HepG2 (cell line): ENCODE measurements around the gene SLC9A9. TPM values are rescaled to one million over a fixed set of nuclear protein-coding genes. Genes with fewer than 3 reads are reported as not detected.

ENCODE experiments used
- ATAC-seq: fragments of 200-7000 bp; cut with Tn5 transposase; 3 replicates; pipeline ENCODE4 v1.9.1; 2020; ENCODE audit warnings: mild to moderate bottlenecking, moderate library complexity
- BruUV-seq: library from RNA; stranded (reverse); fragments of 400-500 nt; replicated peaks from 2 replicates; lab custom pipeline; 2021; lab: Mats Ljungman, UMichigan
- CTCF ChIA-PET: fragments of 300-600 bp; formaldehyde crosslinking; extraction: SDS; loops from one replicate; lab custom pipeline; 2021; ENCODE audit warnings: low total read pairs, inconsistent platforms, low intra/inter-chr PET ratio; lab: Yijun Ruan, JAX
- POLR2A ChIA-PET: fragments of 350-600 bp; sonication (Branson Sonifier 250); formaldehyde crosslinking; loops from one replicate; lab custom pipeline; 2020; ENCODE audit warnings: antibody characterized with exemption, inconsistent platforms; lab: Yijun Ruan, JAX
- DNase-seq: peaks from one replicate; pipeline ENCODE4 v3.0.0-alpha.2; 2015; ENCODE audit warnings: low spot score
- FAIRE-seq: peaks from 3 replicates; lab custom pipeline; 2011; peaks lifted over from hg19 to GRCh38; lab: Jason Lieb, UNC
- H2AFZ ChIP-seq: one replicate; pipeline ENCODE4 v1.6.1; 2011; ENCODE audit warnings: low read length, inconsistent platforms
- H3K27ac ChIP-seq: fragments of 300-600 bp; 3 replicates; pipeline ENCODE4 v1.8.0; 2011; ENCODE audit warnings: mixed run types, mild to moderate bottlenecking, mixed read lengths, low read length, inconsistent platforms; ENCODE audit not compliant: insufficient read depth; ENCODE audit errors: extremely low read length
- H3K27me3 ChIP-seq, 2 experiments: fragments of 200-600 bp in 1 of 2; 2 replicates in 1 of 2; 3 replicates in 1 of 2; pipeline versions ENCODE4 v1.6.0 to v1.8.0; 2011; ENCODE audit warnings: low read length in 2 of 2, mild to moderate bottlenecking in 2 of 2, moderate library complexity in 2 of 2, inconsistent platforms in 1 of 2; ENCODE audit not compliant: insufficient read depth in 2 of 2, control insufficient read depth in 1 of 2
- H3K36me3 ChIP-seq, 2 experiments: fragments of 200-600 bp in 1 of 2; replicated peaks in 1 of 2; 2 replicates in 1 of 2; 3 replicates in 1 of 2; pipeline versions ENCODE4 v1.5.1 to v1.8.0; 2011; ENCODE audit warnings: low read length in 2 of 2, inconsistent platforms in 1 of 2; ENCODE audit not compliant: insufficient read depth in 2 of 2, control insufficient read depth in 1 of 2
- H3K4me1 ChIP-seq: 2 replicates; pipeline ENCODE4 v1.5.1; 2012; ENCODE audit warnings: low read length, inconsistent platforms; ENCODE audit not compliant: insufficient read depth
- H3K4me2 ChIP-seq: 2 replicates; pipeline ENCODE4 v1.6.0; 2011; ENCODE audit warnings: low read depth, low read length, inconsistent platforms
- H3K4me3 ChIP-seq, 3 experiments: fragments of 200-600 bp in 1 of 3; sonication (generic), shearing (Covaris generic) in 1 of 3; replicated peaks in 1 of 3; 2 replicates each; pipeline ENCODE4 v1.5.1; 2011 to 2016; ENCODE audit warnings: low read length in 3 of 3, inconsistent platforms in 2 of 3, low read depth in 2 of 3, mild to moderate bottlenecking in 2 of 3, control low read depth in 1 of 3, mixed read lengths in 1 of 3; ENCODE audit not compliant: insufficient read depth in 1 of 3
- H3K79me2 ChIP-seq: one replicate; pipeline ENCODE4 v1.6.1; 2011; ENCODE audit warnings: low read length, inconsistent platforms; ENCODE audit not compliant: insufficient read depth
- H3K9ac ChIP-seq: 2 replicates; pipeline ENCODE4 v1.6.0; 2011; ENCODE audit warnings: mild to moderate bottlenecking, low read depth, low read length, inconsistent platforms; ENCODE audit not compliant: insufficient read depth
- H3K9me3 ChIP-seq: 2 replicates; pipeline ENCODE4 v1.5.1; 2012; ENCODE audit warnings: mild to moderate bottlenecking, low read length
- H4K20me1 ChIP-seq: 2 replicates; pipeline ENCODE4 v1.6.0; 2011; ENCODE audit warnings: inconsistent platforms, mild to moderate bottlenecking, low read length, moderate library complexity; ENCODE audit not compliant: insufficient read depth
- NFAT5 ChIP-seq: sonication (generic); formaldehyde crosslinking; IDR thresholded peaks from 2 replicates; pipeline ENCODE4 v1.4.0; 2020; ENCODE audit warnings: missing genetic modification reagents
- RFX1 ChIP-seq: fragments of 450-650 bp; IDR thresholded peaks from 2 replicates; pipeline ENCODE4 v1.6.1; 2017
- ZNF75D ChIP-seq: sonication (generic); formaldehyde crosslinking; IDR thresholded peaks from 2 replicates; pipeline ENCODE4 v1.8.1; 2023; ENCODE audit warnings: missing genetic modification reagents, mild to moderate bottlenecking, borderline replicate concordance
- ZNF792 ChIP-seq: IDR thresholded peaks from 2 replicates; pipeline ENCODE4 v1.6.1; 2016
- WGBS: methylation state at CpG from one replicate; pipeline ENCODE4 v1.1.6; 2017; ENCODE audit warnings: low lambda C conversion rate; 5-methylcytosine and 5-hydroxymethylcytosine counted together
- in situ Hi-C: cut with HindIII; loops from 2 replicates; pipeline ENCODE4 v1.10.0; 2017; ENCODE audit warnings: low pct_unique_long_range_greater_than_20kb; ENCODE audit not compliant: extremely low pct_ligation_motif_present
- intact Hi-C: fragments of 100-400 bp; cut with micrococcal nuclease; formaldehyde crosslinking; loops from one replicate; pipeline ENCODE4 v1.10.0; 2022; ENCODE audit not compliant: unreplicated experiment
- polyA plus RNA-seq, 8 experiments: library from polyadenylated mRNA; depleted of rRNA in 3 of 8; stranded (reverse) in 7 of 8; unstranded in 1 of 8; fragments of >200 nt; fragmentation: Illumina TruSeq in 4 of 8; extraction: Trizol in 4 of 8; gene quantifications; 2 replicates each; pipeline versions ENCODE4 v1.2.1 to v1.2.3, GENCODE V29; 2011 to 2016; ENCODE audit warnings: low read depth in 4 of 8, missing spikeins in 1 of 8, mixed read lengths in 1 of 8; ENCODE audit not compliant: insufficient read depth in 1 of 8
- total RNA-seq, 5 experiments: library from RNA; depleted of rRNA; stranded (reverse); fragments of >200 nt; fragmentation: Illumina TruSeq; extraction: Trizol; gene quantifications; 2 replicates each; pipeline ENCODE4 v1.2.3, GENCODE V29; 2016; ENCODE audit warnings: low read depth in 1 of 5
- TF ChIP-seq, protein P1 (sequence below): sonication (generic); formaldehyde crosslinking; IDR thresholded peaks from 2 replicates; pipeline ENCODE4 v1.5.1; 2020; ENCODE audit warnings: missing genetic modification reagents, mild to moderate bottlenecking, borderline replicate concordance

SLC9A9 gene
- total and polyA plus RNA-seq, 2 of the 13 experiments (the other 11 are each of a cell fraction or from before 2014, with no cell fraction given): not detected

DNA sequence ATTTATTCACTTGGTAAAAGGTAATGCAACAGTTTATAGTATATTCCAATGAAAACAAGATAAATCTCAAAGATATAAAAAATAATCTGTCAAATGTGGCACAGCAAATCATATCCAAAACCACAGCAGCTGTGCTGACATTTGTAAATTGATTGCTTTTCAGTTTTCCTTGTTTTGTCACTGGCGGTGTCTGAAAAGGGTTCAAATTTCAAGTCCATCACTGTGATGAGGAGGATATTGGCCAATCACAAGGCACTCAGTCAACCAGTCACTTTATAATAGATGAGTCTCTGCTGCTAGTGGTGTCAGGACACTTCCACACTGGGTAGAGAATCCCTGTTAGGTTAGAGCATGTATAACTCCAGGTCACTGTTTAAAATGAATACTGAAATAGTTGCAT, 154.8 kb downstream of the SLC9A9 start:
- WGBS: 100% methylated on average over 1 of the region's 1 CpG
- no peaks in the 10 kb centered on the region for H4K20me1 ChIP-seq
- BruUV-seq: no TSS peak
- no peaks in the 10 kb centered on the region for H3K27me3 ChIP-seq
- no peak overlapping the region for H3K27ac ChIP-seq
- ATAC-seq (no peak), FAIRE-seq (no peak)
- no peak overlapping the region for H3K9ac ChIP-seq
- CTCF ChIA-PET: no interaction called here
- no peaks in the 10 kb centered on the region for H3K36me3 ChIP-seq
- no peak overlapping the region for H3K4me2 ChIP-seq
- no peak overlapping the region for H2AFZ ChIP-seq
- intact Hi-C loops: no loop called here
- TF ChIP-seq RFX1: no peak
- TF ChIP-seq NFAT5 (CRISPR knock-in tag): no peak
- TF ChIP-seq, protein P1, sequence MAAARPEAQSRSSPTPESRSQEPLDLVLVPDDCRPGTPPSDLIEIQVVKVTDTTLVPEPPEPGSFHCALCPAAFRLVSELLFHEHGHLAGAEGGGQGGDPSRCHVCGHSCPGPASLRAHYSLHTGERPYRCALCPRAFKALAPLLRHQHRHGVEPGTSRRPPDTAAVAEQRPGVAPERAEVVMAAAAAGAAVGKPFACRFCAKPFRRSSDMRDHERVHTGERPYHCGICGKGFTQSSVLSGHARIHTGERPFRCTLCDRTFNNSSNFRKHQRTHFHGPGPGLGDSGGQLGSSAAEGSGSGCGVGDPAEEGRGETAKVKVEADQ: no peak
- no peak for TF ChIP-seq ZNF75D (CRISPR knock-in tag)
- no peak for TF ChIP-seq ZNF792 (CRISPR knock-in tag)
- TF ChIP-seq, all 625 proteins: peak for 0
- Histone ChIP-seq H3K4me3 (no peak overlapping the region), H3K4me1 (no peaks in the 10 kb centered on the region), H3K79me2 (no peaks in the 10 kb centered on the region), H3K9me3 (no peaks in the 10 kb centered on the region)
- POLR2A ChIA-PET: no interaction called here
- in situ Hi-C loops: no loop called here
- no peak for DNase-seq
